Keratinocyte (primary cell): ENCODE measurements around the gene ZER1.

Experiments
- EZH2 ChIP-seq: IDR thresholded peaks from one replicate; pipeline ENCODE4 v1.6.1; 2012; ENCODE audit warnings: inconsistent platforms, mild to moderate bottlenecking, low read length, moderate library complexity
- TF ChIP-seq, protein P1 (sequence below), 3 experiments: IDR thresholded peaks in 1 of 3; conservative IDR thresholded peaks in 1 of 3; optimal IDR thresholded peaks in 1 of 3; 2 replicates in 2 of 3; 3 replicates in 1 of 3; pipeline versions ENCODE3 to v1.5.1; 2011; ENCODE audit warnings: low read length in 3 of 3, mild to moderate bottlenecking in 3 of 3, moderate library complexity in 2 of 3, control low read depth in 1 of 3, inconsistent platforms in 1 of 3; ENCODE audit not compliant: insufficient read depth in 2 of 3; ENCODE audit errors: extremely low read depth in 1 of 3

DNA sequence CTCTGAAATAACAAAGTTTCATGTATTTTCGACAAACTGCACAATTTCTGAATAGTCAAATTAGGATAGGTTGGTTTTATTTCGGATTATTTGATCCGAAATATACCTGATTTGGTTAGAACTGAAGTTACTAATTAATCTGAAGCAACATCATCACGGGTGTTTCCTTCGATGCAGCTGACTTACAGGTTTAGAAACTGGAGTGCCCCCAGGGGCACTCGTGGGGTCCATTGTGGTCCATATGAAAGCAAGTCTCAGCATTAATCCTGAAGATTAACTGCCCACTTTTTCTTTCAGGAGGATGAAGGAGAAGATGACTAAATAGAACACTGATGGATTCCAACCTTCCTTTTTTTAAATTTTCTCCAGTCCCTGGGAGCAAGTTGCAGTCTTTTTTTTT is 77.4 kb downstream of the ZER1 start:
- TF ChIP-seq, protein P1, sequence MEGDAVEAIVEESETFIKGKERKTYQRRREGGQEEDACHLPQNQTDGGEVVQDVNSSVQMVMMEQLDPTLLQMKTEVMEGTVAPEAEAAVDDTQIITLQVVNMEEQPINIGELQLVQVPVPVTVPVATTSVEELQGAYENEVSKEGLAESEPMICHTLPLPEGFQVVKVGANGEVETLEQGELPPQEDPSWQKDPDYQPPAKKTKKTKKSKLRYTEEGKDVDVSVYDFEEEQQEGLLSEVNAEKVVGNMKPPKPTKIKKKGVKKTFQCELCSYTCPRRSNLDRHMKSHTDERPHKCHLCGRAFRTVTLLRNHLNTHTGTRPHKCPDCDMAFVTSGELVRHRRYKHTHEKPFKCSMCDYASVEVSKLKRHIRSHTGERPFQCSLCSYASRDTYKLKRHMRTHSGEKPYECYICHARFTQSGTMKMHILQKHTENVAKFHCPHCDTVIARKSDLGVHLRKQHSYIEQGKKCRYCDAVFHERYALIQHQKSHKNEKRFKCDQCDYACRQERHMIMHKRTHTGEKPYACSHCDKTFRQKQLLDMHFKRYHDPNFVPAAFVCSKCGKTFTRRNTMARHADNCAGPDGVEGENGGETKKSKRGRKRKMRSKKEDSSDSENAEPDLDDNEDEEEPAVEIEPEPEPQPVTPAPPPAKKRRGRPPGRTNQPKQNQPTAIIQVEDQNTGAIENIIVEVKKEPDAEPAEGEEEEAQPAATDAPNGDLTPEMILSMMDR (optimal IDR thresholded peaks at IDR 0.05 in 1 of 3, IDR thresholded peaks at IDR 0.05 in 1 of 3, conservative IDR thresholded peaks at IDR 0.05 in 1 of 3; ENCODE audit: extremely low read depth in 1 of 3, insufficient read depth in 2 of 3, low read length in 3 of 3), result no peak
- no peak for TF ChIP-seq EZH2
